GM18505 (cell line): Measurements from ENCODE around the gene OR2T5.
A peak's percentile ranks its signal among the peaks of the same experiment; 100 is the strongest.
"Not testable (repeated sequence)": the region's sequence is repeated elsewhere in the genome, so short reads cannot be mapped to it uniquely, and the experiment has no call there.

Experiments used
- ATAC-seq: cut with Tn5 transposase; IDR thresholded peaks from one replicate; pipeline ENCODE4 v1.9.1; 2021; ENCODE audit not compliant: unreplicated experiment
- POLR2A ChIP-seq: IDR thresholded peaks from 4 replicates; pipeline ENCODE4 v1.6.1; 2011; ENCODE audit warnings: borderline replicate concordance; ENCODE audit not compliant: insufficient read depth, insufficient read length; ENCODE audit errors: extremely low read depth

The OR2T5 gene, protein sequence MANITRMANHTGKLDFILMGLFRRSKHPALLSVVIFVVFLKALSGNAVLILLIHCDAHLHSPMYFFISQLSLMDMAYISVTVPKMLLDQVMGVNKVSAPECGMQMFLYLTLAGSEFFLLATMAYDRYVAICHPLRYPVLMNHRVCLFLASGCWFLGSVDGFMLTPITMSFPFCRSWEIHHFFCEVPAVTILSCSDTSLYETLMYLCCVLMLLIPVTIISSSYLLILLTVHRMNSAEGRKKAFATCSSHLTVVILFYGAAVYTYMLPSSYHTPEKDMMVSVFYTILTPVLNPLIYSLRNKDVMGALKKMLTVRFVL

DNA sequence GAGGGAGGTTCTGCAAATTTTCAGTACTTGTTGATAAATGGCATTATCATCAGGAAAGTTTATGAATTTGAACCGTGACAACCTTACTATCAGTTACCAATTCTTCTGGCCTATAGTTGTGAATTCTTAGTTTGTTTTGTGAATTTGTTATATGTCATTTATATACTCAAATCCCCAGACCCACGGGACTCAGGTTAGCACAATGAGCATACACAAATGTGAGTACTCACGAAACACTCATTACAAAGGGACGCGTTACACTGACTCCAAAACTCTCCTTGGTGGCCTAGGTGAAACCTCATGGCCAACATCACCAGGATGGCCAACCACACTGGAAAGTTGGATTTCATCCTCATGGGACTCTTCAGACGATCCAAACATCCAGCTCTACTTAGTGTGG is at the start of gene OR2T5:
Gene OR2T5 (plus strand): TSS at position 301 of the 400 bp plus-strand sequence. CDS start 0 bp downstream, at position 301.
- not testable (repeated sequence) for ATAC-seq

DNA sequence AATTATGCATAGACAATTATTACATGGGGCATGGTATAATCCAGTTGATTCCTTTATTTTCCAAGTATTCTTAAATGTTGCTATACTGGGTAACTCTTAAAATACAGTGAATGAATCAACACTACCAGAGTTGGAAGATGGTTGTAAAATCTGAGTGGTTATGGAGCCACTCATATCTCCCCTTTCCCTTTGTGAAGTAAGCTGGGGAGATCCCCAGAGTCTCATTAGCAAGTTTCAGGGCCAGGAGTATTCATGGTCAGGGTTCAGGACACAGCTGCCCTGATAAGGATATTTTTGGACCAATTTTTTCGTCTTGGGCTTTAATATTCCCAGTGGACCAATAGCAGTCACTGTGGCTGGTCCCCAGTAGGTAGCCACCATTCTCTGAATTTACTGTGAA is 49.7 kb upstream of the OR2T5 start:
- not testable (repeated sequence) for ATAC-seq

DNA sequence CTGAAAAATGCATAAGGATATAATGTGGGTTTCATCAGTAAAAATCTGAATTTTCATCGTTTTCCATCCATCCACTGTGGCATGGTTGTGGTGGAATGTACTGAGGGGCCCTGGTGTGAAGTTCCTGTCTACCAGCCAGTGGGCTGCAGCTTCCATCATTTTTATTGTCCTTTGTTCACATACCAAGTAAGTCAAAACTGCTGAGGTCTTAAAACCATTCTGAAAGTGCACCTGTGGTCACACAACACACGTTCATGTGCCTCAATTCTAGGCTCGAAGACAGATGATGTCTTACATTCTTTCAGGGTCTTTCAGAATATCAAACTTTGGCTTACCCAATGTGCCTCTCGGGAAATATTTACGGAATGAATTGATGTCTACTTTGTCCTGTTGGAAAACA is 49.1 kb upstream of the OR2T5 start:
- not testable (repeated sequence) for ATAC-seq

DNA sequence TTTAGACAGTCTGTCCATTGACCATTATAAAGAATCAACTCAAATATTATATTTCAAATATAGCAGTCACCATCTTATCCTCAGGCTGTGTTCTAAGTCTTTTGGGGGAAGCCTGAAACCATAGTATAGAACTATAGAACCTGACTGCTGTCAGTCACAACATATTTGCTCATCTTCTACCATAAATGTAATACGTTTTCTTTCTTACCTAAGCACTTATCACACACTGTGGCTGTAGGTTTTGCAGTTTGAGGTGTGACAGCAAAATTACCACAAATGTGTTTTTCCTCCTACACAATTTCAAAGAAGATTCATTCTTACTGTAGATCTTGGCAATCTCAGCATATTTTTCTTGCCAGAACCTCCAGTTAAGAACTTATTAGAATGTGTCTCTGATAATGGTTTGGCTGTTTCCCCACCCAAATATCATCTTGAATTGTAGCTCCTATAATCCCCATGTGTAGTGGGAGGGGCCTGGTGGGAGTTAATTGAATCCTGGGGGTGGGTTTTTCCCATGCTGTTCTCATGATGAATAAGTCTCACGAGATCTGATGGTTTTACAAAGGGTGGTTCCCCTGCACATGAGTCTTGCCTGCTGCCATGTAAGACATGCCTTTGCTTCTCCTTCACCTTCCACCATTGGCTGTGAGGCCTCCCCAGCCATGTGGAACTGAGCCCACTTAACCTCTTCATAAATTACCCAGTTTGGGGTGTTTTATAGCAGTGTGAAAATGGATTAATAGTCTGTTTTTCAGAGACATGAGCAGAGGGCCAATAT is 45.7 kb upstream of the OR2T5 start:
- ATAC-seq = not testable (repeated sequence)

DNA sequence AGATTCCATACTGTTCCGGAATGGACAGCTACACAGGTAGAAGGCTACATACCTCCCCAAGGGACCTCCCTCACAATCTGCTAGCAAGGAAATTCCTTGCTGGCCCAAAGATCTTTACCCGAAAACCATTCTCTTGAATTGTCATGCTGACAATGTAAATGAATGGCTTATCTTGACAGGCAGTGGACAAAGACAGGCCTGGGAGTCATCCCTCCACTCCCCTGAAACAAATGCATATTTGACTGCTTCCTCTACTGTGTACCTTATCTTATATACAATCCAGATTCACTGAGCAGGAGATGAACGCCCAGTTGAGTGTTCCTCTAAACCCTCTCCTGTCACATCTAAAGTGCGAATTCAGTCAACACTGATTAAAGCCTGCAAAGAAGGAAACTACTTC is 43.8 kb upstream of the OR2T5 start:
- not testable (repeated sequence) for ATAC-seq

DNA sequence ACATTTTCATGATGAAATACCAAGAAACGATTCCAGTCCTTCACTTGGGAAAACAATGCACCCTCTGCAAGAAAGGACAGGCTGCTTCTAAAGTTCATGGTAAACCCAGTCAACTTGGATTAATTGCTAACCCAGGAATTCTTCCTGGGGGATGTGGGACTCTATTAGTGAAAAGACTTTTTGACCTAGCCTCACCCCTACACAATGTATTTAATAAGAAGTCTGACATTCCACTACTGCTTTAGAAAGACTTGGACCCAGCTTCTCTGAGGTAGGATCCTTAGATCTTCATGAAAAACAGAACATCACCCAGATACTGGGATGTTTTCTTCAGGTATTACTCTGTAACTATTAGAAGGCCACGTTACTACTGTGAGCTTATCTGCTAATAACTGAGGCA is 43.0 kb upstream of the OR2T5 start, which contains the start of gene OR2T2:
Gene OR2T2 (plus strand): TSS at position 239 of the 400 bp plus-strand sequence. CDS start 7,161 bp downstream, outside the sequence.
- not testable (repeated sequence) for ATAC-seq

DNA sequence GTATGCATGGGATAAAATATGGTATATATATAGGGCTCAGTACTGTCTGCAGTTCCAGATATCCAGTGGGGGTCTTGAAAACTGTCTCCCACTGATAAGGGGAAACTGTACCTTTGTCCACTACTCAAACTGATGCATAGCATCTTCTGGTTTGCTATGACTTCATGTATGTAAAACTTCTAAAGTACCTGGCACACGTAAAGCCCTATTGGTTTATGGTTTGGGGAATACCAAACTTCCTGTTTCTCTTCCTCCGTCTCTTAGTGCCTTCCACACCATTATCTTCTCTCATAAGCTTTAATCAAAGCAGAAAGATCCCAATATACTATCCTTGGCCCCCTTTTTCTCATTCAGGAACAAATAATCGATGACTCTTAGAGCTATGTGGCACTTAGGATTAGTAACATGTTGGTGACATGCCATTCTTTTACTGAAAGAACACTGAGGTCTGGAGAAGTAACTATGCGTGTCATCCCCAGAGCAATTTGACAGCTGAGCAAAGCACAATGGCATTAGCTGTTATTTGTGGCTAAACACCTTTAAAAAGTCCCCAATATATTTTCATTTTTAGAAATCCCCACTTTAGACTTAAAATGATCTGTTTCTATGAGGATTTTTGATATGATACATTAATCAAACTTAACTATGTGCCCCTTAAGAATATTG is 39.8 kb upstream of the OR2T5 start:
- ATAC-seq = peak; percentile 55

DNA sequence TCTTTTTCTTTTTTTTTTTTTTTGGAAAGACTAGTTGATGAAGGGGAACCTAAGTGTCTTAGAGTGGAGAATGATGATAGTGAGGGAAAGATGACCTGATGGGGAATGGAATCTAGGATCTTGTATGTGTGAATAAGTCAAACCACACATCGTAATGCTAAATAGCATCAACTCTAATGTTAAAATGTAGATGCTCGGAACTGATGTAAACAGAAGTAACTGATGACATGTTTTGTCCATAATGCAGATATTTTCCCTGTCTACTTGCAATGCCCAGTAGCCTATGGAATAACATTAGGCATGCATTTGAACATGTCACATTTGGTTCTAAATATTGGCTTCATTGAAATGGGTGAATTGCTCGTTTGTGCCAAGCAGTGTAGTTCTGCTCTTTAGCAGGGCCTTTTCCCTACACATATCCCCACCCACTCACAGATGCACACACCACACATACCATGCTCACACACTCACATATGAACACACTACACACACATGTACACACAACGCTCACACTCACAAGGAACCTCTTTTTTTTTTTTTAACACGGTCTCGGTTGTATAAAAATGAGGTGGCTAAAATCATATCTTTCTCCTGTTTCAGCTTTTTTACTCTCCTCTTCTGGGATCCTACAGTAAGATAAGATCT is 38.4 kb upstream of the OR2T5 start:
- peak; percentile 9 for ATAC-seq

DNA sequence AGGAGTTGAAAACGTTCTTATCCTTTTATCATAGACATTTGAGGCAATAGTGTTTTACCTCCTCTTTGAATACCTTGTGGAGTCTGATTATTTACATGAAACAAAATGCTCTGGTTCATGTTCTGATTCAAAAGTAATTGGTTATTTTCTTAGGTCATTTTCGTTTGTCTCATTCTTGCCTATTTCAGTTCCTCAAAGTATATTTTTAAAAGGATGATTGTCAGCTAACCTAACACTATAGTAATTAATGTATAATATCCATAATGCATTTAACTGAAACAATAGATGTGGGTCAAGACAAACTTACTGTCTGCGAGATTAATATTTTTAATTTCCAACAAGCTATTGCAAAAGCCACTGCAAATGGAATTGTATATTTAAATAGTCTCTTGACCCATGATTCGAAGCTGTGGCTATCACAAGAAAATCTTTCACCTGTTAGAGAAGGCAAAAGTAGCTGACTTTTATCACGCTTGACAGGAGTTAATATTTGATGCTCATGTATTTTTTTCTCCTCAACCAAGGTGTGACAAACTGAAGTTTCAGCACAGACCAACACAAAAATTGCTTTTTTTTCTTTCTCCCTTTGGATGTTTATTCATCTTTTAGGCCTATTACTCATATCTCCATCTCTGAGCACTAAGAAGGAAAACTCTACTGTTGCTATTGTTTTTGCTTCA is 37.8 kb upstream of the OR2T5 start:
- peak; percentile 56 for ATAC-seq

DNA sequence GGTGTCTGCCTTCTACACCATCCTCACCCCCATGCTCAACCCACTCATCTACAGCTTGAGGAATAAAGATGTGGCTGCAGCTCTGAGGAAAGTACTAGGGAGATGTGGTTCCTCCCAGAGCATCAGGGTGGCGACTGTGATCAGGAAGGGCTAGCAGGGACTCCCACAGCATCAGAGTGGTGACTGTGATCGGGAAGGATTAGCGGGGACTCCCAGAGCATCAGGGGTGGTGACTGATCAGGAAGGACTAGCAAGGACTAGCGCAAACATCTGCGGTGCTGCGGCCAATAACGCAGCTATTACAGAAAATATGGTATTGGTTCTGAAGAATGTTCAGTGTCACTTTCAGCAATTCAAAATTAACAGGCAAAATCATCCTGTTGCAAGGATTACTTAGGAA is 34.8 kb upstream of the OR2T5 start:
- ATAC-seq = not testable (repeated sequence)

DNA sequence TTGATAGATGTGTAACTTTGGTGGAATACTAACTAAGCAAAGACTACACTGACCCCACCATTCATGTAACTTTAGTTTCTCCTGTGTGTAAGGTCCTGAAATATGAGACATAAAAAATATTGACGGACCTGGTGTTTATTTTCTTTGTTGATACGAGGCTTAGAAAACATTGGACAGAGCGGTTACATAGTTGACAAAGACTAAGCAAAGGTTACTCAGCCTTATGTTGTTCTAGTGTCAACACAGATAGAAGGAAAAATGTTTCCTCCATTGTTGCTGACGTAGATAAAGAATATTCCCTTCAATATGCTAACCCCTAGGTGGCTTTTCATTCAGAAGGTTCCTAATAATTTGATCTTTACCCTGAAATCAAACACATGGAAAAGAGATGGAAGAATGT is 33.3 kb upstream of the OR2T5 start:
- not testable (repeated sequence) for ATAC-seq

DNA sequence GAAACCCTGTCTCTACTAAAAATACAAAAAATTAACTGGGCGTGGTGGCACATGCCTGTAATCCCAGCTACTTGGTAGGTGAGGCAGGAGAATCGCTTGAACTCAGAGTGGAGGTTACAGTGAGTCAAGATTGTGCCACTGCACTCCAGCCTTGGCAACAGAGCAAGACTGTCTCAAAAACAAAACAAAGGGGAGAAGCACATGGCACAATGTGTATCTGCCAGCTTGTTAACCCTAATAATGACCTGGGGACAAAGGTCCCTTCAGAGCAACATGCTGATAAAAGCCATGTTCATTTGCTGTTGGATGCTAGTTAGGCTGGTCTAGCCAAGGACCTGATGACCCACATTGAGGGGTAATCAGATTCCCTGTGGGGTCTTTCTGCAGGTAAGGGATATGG is 31.8 kb upstream of the OR2T5 start:
- not testable (repeated sequence) for ATAC-seq

DNA sequence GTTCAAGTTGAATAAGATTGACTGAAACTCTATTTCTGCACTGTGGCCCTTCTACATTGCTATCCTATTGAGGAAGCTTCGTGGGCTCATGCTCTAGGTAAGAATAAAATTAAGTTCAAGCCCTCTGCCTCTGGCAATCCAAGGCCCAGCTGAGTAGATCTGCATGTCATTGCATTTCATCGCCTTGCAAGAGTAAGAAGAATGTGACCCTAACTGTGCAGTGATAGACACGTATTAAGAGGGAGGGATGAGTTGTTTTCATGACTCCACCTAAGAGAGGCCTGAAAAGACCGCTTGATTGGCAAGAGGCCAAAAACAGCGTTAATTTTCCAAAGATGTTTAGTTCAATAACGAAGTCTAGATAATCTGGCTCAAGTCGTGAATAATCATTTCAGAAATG is 29.3 kb upstream of the OR2T5 start:
- not testable (repeated sequence) for ATAC-seq

DNA sequence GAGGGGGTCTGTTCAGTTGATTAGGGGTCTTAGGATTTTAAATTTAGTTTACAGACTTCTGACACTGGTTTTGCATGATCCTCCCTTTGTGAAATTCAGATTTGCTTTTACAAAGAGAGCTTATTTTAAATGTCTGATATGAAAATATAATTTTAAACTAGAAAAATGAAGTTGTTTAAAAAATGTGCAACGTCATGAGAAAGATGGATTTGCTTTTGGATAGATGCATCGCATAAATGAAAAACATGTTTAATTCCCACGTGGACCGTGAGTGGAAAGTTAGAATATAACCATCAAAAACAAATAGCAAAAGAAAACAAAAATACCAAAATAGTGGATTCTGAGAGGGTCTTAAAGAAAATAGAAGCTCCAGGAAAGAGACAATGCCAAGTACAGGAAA is 17.2 kb upstream of the OR2T5 start:
- no peak for TF ChIP-seq POLR2A
- no peak for ATAC-seq

DNA sequence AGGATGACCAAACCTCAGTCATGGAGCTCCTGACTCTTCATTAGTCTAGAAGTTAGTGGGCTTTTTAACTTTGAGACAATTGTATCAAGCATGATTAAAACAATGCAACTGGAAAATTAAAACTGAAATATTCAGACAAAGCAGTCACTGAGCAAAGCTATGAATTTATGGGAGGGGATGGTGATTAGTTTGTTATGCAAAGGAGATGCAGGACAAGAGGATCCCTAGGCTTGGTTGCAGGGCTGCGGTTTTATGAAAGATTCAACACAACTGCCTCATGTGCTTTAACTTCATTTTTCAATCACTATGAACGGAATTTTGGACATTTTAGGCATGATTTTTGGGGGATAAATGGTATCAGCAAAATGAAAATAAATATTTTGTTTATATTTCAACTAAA is 16.3 kb upstream of the OR2T5 start:
- not testable (repeated sequence) for ATAC-seq

DNA sequence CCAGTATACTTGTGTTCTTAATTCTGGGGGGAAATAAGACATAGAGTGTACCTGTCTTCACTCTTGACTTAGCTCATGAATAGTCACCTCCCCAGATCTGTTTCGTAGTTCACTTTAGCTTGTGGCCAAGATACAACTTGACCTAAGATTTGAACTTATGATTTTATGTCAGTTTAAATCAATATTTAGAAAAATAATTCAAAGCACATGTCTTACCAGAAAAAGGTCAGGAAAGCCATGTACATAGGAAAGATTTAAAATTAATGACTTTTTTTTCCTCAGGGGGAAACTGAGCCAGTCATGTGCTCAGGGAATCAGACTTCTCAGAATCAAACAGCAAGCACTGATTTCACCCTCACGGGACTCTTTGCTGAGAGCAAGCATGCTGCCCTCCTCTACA is 15.3 kb upstream of the OR2T5 start, which contains the start of gene OR2T3:
Gene OR2T3 (plus strand): TSS at position 301 of the 400 bp plus-strand sequence. CDS start 0 bp downstream, at position 301.
- not testable (repeated sequence) for ATAC-seq

DNA sequence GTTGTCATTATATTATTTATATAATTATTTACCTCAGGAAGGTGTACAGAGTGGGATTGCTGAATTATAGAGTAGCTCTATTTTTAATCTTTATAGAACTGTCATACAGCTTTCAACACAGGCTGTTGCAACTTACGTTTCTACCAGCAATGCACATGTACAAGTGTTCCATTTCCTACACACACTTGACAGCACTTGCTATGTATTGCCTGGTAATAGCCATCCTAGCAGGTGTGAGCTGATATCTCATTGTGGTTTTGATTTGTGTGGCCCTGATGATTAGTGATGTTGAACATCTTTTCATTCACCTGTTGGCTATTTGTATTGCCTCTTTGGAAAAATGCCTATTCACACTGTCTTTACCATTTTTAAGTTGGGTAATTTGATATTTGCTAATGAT is 12.7 kb upstream of the OR2T5 start:
- ATAC-seq = peak; percentile 85

DNA sequence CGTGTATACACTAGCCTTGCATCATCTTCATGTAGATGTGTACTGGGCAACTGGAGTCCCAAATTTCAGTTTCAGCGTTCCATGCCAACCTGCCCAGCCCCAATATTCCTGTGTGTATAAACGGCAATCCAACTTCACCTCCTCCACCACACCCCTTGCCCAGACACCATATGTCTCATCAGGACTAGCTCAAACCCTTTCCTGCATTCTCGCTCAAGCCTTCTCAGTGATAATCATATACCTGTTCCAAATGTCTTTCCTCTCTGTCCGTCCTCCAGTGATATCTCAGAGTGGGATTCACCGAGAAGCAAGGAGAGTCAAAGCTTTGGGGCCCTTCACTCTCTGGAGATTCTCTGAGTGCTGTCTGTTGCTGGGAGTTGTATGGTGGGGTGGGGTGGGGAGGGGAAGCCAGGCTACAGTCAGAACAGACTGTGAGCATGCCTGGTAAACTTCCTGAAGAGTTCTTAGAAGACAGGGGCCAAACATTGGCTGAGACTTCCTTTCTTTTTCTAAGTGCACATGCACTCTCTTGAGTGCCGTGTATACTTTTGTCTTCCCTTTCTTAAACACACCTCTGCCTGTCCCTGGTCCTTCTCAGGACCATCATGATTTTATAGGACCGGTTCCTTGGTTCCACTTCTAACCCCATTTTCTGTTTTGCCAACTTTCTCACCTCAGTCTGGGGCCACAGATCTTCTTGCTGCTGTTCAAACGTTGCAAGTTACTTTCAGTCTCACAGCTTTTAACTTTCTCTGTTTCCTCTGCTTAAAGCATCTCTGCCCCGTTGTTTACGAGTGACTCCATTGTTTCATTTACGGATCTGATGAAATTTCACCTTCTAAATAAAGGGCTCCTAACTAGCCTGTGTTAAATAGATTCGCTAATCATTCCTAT is 6.5 kb upstream of the OR2T5 start:
- peak; percentile 74 for ATAC-seq

DNA sequence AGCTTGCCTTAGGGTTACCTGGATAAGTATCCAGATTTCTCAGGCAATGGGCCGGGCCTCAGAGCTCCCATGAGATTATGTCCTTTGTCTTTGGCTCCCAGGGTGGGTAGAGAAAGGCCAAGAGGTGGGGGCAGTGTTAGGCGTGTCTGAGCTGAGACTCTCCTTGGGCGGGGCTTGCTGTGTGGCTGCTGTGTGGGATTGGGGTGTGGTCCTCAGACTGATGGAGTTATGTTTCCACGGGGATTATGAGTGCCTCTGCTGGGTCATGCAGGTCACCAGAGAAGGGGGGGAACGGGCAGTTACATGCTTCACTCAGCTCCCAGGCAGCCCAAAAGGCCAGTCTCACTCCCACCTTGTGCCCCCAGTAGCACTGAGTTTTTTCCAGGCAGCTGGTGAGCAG is 8.3 kb downstream of the OR2T5 start:
- ATAC-seq = not testable (repeated sequence)
